GM23338 (cell line): ENCODE data around the gene SNX10.

Experiments
- CREB1 ChIP-seq: fragments of 250-450 bp; sonication (Bioruptor Pico); IDR thresholded peaks from 2 replicates; pipeline ENCODE4 v1.5.0; 2020; ENCODE audit warnings: low read depth, mild to moderate bottlenecking, moderate library complexity
- EZH2 ChIP-seq: fragments of 200-600 bp; sonication (generic); IDR thresholded peaks from one replicate; pipeline ENCODE4 v1.8.0; 2017; ENCODE audit warnings: antibody characterized with exemption, mild to moderate bottlenecking, low read depth; ENCODE audit not compliant: unreplicated experiment
- EZH2phosphoT487 ChIP-seq: fragments of 200-600 bp; sonication (generic); IDR thresholded peaks from one replicate; pipeline ENCODE4 v1.8.1; 2018; ENCODE audit warnings: antibody characterized with exemption; ENCODE audit not compliant: unreplicated experiment
- JUNB ChIP-seq: IDR thresholded peaks from one replicate; pipeline ENCODE4 v1.6.1; 2016; ENCODE audit warnings: antibody characterized with exemption; ENCODE audit not compliant: unreplicated experiment
- NANOG ChIP-seq: IDR thresholded peaks from 2 replicates; pipeline ENCODE4 v1.6.1; 2016; ENCODE audit warnings: antibody characterized with exemption, borderline replicate concordance
- POLR2AphosphoS5 ChIP-seq: IDR thresholded peaks from 2 replicates; pipeline ENCODE4 v1.6.1; 2016; ENCODE audit warnings: antibody characterized with exemption, low read depth
- ZNF114 ChIP-seq: fragments of 250-450 bp; sonication (Bioruptor Pico); IDR thresholded peaks from 2 replicates; pipeline ENCODE4 v1.5.0; 2020; ENCODE audit warnings: mild to moderate bottlenecking, moderate library complexity
- TF ChIP-seq, protein P1 (sequence below), 2 experiments: fragments of 200-600 bp in 1 of 2; sonication (generic) in 1 of 2; conservative IDR thresholded peaks; 2 replicates each; pipeline versions ENCODE4 v1.5.1 to v1.6.1; 2016 to 2017; ENCODE audit warnings: antibody characterized with exemption in 2 of 2, low read depth in 2 of 2, mild to moderate bottlenecking in 2 of 2, moderate library complexity in 1 of 2
- TF ChIP-seq, protein P2 (sequence below): IDR thresholded peaks from one replicate; pipeline ENCODE4 v1.6.1; 2018; ENCODE audit warnings: antibody characterized with exemption; ENCODE audit not compliant: unreplicated experiment
- TF ChIP-seq, protein P3 (sequence below): IDR thresholded peaks from 2 replicates; pipeline ENCODE4 v1.6.1; 2016; ENCODE audit warnings: antibody characterized with exemption

DNA sequence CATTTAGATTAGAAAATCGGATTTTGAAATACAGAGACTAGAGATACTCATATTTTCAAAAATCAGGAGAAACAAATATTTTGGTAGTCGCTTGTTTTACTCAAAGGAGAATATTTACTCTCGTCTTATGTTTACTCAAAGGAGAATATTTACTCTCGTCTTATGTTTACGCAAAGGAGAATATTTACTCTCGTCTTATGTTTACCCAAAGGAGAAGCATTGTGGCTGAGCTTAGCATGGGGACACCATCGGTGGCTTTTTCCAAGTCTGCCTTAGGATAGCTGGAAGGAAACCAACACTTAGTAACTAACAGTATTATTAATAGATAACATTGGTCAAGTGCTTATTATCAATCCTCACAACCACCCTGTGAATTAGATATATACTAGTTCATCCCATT, 71.8 kb downstream of the SNX10 start:
- TF ChIP-seq, protein P1, sequence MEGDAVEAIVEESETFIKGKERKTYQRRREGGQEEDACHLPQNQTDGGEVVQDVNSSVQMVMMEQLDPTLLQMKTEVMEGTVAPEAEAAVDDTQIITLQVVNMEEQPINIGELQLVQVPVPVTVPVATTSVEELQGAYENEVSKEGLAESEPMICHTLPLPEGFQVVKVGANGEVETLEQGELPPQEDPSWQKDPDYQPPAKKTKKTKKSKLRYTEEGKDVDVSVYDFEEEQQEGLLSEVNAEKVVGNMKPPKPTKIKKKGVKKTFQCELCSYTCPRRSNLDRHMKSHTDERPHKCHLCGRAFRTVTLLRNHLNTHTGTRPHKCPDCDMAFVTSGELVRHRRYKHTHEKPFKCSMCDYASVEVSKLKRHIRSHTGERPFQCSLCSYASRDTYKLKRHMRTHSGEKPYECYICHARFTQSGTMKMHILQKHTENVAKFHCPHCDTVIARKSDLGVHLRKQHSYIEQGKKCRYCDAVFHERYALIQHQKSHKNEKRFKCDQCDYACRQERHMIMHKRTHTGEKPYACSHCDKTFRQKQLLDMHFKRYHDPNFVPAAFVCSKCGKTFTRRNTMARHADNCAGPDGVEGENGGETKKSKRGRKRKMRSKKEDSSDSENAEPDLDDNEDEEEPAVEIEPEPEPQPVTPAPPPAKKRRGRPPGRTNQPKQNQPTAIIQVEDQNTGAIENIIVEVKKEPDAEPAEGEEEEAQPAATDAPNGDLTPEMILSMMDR (conservative IDR thresholded peaks at IDR 0.05; ENCODE audit: low read depth in 2 of 2) = no peak
- no peak for TF ChIP-seq EZH2
- no peak for TF ChIP-seq NANOG
- TF ChIP-seq CREB1 (CRISPR knock-in tag) = no peak
- no peak for TF ChIP-seq EZH2phosphoT487
- no peak for TF ChIP-seq POLR2AphosphoS5
- TF ChIP-seq, protein P2, sequence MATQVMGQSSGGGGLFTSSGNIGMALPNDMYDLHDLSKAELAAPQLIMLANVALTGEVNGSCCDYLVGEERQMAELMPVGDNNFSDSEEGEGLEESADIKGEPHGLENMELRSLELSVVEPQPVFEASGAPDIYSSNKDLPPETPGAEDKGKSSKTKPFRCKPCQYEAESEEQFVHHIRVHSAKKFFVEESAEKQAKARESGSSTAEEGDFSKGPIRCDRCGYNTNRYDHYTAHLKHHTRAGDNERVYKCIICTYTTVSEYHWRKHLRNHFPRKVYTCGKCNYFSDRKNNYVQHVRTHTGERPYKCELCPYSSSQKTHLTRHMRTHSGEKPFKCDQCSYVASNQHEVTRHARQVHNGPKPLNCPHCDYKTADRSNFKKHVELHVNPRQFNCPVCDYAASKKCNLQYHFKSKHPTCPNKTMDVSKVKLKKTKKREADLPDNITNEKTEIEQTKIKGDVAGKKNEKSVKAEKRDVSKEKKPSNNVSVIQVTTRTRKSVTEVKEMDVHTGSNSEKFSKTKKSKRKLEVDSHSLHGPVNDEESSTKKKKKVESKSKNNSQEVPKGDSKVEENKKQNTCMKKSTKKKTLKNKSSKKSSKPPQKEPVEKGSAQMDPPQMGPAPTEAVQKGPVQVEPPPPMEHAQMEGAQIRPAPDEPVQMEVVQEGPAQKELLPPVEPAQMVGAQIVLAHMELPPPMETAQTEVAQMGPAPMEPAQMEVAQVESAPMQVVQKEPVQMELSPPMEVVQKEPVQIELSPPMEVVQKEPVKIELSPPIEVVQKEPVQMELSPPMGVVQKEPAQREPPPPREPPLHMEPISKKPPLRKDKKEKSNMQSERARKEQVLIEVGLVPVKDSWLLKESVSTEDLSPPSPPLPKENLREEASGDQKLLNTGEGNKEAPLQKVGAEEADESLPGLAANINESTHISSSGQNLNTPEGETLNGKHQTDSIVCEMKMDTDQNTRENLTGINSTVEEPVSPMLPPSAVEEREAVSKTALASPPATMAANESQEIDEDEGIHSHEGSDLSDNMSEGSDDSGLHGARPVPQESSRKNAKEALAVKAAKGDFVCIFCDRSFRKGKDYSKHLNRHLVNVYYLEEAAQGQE = no peak
- no peak for TF ChIP-seq JUNB
- no peak for TF ChIP-seq ZNF114 (CRISPR knock-in tag)
- TF ChIP-seq, protein P3, sequence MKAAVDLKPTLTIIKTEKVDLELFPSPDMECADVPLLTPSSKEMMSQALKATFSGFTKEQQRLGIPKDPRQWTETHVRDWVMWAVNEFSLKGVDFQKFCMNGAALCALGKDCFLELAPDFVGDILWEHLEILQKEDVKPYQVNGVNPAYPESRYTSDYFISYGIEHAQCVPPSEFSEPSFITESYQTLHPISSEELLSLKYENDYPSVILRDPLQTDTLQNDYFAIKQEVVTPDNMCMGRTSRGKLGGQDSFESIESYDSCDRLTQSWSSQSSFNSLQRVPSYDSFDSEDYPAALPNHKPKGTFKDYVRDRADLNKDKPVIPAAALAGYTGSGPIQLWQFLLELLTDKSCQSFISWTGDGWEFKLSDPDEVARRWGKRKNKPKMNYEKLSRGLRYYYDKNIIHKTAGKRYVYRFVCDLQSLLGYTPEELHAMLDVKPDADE = no peak
